ENCODE measurements around the gene GSK3A.

GSK3A gene

GRCh38 chr19:42239544-42240220, 2.7 kb downstream of the GSK3A start:
- DNase-seq = no peak
- H3K27ac ChIP-seq (ENCODE audit: insufficient read depth, low read length, poor library complexity, severe bottlenecking) = peak overlapping the region; percentile 32
- H3K9me3 ChIP-seq (ENCODE audit: control insufficient read depth, low read length) = no peaks in the 10 kb centered on the region
- no peaks in the 10 kb centered on the region for H3K27me3 ChIP-seq (replicated peaks; ENCODE audit: control insufficient read depth, insufficient read depth, low read length, poor library complexity, severe bottlenecking)
- peaks cover 21% of the 10 kb centered on the region for H3K4me1 ChIP-seq (ENCODE audit: control insufficient read depth, insufficient read depth, low read length, poor library complexity, severe bottlenecking)
- H3K36me3 ChIP-seq (ENCODE audit: control insufficient read depth, insufficient read depth, low read length) = peaks cover 29% of the 10 kb centered on the region
- no peak overlapping the region for H3K4me3 ChIP-seq (ENCODE audit: insufficient read depth, low read depth, low read length, poor library complexity, severe bottlenecking)

GRCh38 chr19:42235181-42235580, 7.2 kb downstream of the GSK3A start:
- Histone ChIP-seq H3K27me3 (replicated peaks; ENCODE audit: control insufficient read depth, insufficient read depth, low read length, poor library complexity, severe bottlenecking) (no peaks in the 10 kb centered on the region), H3K4me3 (ENCODE audit: insufficient read depth, low read depth, low read length, poor library complexity, severe bottlenecking) (no peak overlapping the region), H3K36me3 (ENCODE audit: control insufficient read depth, insufficient read depth, low read length) (peaks cover 70% of the 10 kb centered on the region), H3K4me1 (ENCODE audit: control insufficient read depth, insufficient read depth, low read length, poor library complexity, severe bottlenecking) (no peaks in the 10 kb centered on the region), H3K27ac (ENCODE audit: insufficient read depth, low read length, poor library complexity, severe bottlenecking) (no peak overlapping the region), H3K9me3 (ENCODE audit: control insufficient read depth, low read length) (no peaks in the 10 kb centered on the region)
- DNase-seq = no peak

GRCh38 chr19:42234364-42234763, 8.0 kb downstream of the GSK3A start:
- Histone ChIP-seq H3K4me1 (ENCODE audit: control insufficient read depth, insufficient read depth, low read length, poor library complexity, severe bottlenecking) (no peaks in the 10 kb centered on the region), H3K27ac (ENCODE audit: insufficient read depth, low read length, poor library complexity, severe bottlenecking) (no peak overlapping the region), H3K36me3 (ENCODE audit: control insufficient read depth, insufficient read depth, low read length) (peaks cover 76% of the 10 kb centered on the region), H3K27me3 (replicated peaks; ENCODE audit: control insufficient read depth, insufficient read depth, low read length, poor library complexity, severe bottlenecking) (no peaks in the 10 kb centered on the region), H3K4me3 (ENCODE audit: insufficient read depth, low read depth, low read length, poor library complexity, severe bottlenecking) (no peak overlapping the region), H3K9me3 (ENCODE audit: control insufficient read depth, low read length) (no peaks in the 10 kb centered on the region)
- no peak for DNase-seq

- DNase-seq = no peak
- Histone ChIP-seq H3K27ac (ENCODE audit: insufficient read depth, low read length, poor library complexity, severe bottlenecking) (no peak overlapping the region), H3K27me3 (replicated peaks; ENCODE audit: control insufficient read depth, insufficient read depth, low read length, poor library complexity, severe bottlenecking) (no peaks in the 10 kb centered on the region), H3K9me3 (ENCODE audit: control insufficient read depth, low read length) (no peaks in the 10 kb centered on the region), H3K4me3 (ENCODE audit: insufficient read depth, low read depth, low read length, poor library complexity, severe bottlenecking) (no peak overlapping the region), H3K4me1 (ENCODE audit: control insufficient read depth, insufficient read depth, low read length, poor library complexity, severe bottlenecking) (no peaks in the 10 kb centered on the region), H3K36me3 (ENCODE audit: control insufficient read depth, insufficient read depth, low read length) (peaks cover 70% of the 10 kb centered on the region)
These were observed 8.6 kb downstream of the GSK3A start for GRCh38 chr19:42233678-42234292.

DNA sequence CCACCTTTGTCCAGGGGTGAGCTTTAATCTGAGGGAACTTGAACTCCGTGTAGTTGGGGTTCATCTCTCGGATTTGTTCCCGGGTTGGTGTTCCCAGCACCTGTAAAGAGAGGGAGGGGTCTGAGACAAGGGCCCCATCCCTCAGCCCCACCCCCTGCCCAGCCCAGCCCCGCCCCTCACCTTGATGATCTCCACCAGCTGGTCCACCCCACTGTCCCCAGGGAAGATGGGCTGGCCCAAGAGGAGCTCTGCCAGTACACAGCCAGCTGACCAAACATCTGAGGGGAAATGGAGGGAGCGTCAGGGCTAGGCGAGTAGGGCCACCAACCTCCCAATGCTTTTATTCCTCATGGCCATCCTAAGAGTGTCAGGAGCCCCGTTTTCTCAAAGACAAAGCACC, 9.3 kb downstream of the GSK3A start:
- no peak for DNase-seq
- Histone ChIP-seq H3K27me3 (replicated peaks; ENCODE audit: control insufficient read depth, insufficient read depth, low read length, poor library complexity, severe bottlenecking) (no peaks in the 10 kb centered on the region), H3K27ac (ENCODE audit: insufficient read depth, low read length, poor library complexity, severe bottlenecking) (no peak overlapping the region), H3K4me1 (ENCODE audit: control insufficient read depth, insufficient read depth, low read length, poor library complexity, severe bottlenecking) (no peaks in the 10 kb centered on the region), H3K4me3 (ENCODE audit: insufficient read depth, low read depth, low read length, poor library complexity, severe bottlenecking) (no peak overlapping the region), H3K36me3 (ENCODE audit: control insufficient read depth, insufficient read depth, low read length) (peaks cover 70% of the 10 kb centered on the region), H3K9me3 (ENCODE audit: control insufficient read depth, low read length) (no peaks in the 10 kb centered on the region)

DNA sequence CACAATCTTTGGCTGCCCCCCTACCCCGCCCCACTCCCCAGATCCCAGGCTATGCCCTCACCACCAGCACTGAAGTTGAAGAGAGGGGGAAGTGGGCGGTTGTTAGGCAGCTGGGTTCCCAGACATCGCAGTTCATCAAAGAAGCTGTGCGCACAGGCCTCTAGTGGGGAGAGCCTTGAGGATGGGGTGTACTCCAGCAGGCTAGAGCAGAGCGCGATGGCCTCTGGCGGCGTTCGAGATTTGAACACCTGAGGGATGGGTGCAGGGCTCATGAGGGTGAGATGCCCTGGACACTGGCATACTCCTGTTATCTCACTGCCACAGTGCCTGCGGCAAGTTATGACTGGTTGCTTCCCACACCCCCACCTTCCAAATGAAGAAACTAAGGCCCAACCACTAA, 10.0 kb downstream of the GSK3A start:
- no peak for DNase-seq
- Histone ChIP-seq H3K4me1 (ENCODE audit: control insufficient read depth, insufficient read depth, low read length, poor library complexity, severe bottlenecking) (no peaks in the 10 kb centered on the region), H3K36me3 (ENCODE audit: control insufficient read depth, insufficient read depth, low read length) (peaks cover 70% of the 10 kb centered on the region), H3K9me3 (ENCODE audit: control insufficient read depth, low read length) (no peaks in the 10 kb centered on the region), H3K27ac (ENCODE audit: insufficient read depth, low read length, poor library complexity, severe bottlenecking) (no peak overlapping the region), H3K4me3 (ENCODE audit: insufficient read depth, low read depth, low read length, poor library complexity, severe bottlenecking) (no peak overlapping the region), H3K27me3 (replicated peaks; ENCODE audit: control insufficient read depth, insufficient read depth, low read length, poor library complexity, severe bottlenecking) (no peaks in the 10 kb centered on the region)

DNA sequence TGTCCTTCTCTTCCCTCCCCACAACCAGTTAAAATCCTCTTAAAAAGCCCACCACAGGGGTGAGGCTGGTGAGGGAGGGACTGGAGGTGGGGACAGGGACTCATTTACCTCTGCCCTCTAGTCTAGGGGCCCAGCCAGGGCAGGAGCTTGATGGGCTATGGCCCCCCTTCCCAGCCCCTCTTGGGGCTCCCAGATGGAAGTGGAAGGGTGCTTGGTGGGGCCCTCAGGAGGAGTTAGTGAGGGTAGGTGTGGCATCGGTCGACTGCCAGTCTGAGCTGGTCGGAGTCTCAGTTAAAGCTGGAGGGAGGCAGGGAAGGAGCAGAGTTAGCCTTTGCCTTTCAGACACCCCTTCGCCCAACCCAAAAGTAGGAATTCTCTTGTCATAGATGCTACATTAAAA, 11.8 kb downstream of the GSK3A start:
- Histone ChIP-seq H3K27me3 (replicated peaks; ENCODE audit: control insufficient read depth, insufficient read depth, low read length, poor library complexity, severe bottlenecking) (no peaks in the 10 kb centered on the region), H3K4me3 (ENCODE audit: insufficient read depth, low read depth, low read length, poor library complexity, severe bottlenecking) (no peak overlapping the region), H3K27ac (ENCODE audit: insufficient read depth, low read length, poor library complexity, severe bottlenecking) (no peak overlapping the region), H3K36me3 (ENCODE audit: control insufficient read depth, insufficient read depth, low read length) (peaks cover 73% of the 10 kb centered on the region), H3K4me1 (ENCODE audit: control insufficient read depth, insufficient read depth, low read length, poor library complexity, severe bottlenecking) (no peaks in the 10 kb centered on the region), H3K9me3 (ENCODE audit: control insufficient read depth, low read length) (no peaks in the 10 kb centered on the region)
- no peak for DNase-seq

DNA sequence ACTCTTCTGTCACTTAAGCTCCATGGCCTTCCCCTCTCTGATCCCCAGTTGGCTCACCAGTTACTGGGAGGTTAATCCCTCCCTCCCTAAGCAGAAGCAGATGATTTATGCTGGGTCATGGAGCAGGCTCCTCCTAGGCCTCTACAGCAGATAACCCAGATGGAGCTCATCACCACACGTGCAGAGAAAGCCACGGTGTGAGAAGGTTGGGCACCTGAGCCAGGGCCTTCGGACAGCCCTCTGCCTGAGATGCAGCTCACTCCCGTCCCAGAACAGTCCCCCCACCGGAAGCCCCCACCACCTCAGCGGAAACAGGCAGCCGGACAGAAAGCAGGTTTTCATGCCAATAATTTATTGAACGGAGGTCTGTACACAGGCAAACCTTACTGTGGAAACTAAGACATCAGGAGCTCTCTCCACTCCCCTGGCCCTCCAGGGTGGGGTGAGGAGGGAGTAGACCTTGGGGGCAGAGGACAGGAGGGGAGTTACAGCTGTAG, 12.5 kb downstream of the GSK3A start:
- no peak overlapping the region for H3K4me3 ChIP-seq (ENCODE audit: insufficient read depth, low read depth, low read length, poor library complexity, severe bottlenecking)
- H3K36me3 ChIP-seq (ENCODE audit: control insufficient read depth, insufficient read depth, low read length) = peaks cover 73% of the 10 kb centered on the region
- H3K4me1 ChIP-seq (ENCODE audit: control insufficient read depth, insufficient read depth, low read length, poor library complexity, severe bottlenecking) = no peaks in the 10 kb centered on the region
- no peak for DNase-seq
- H3K27me3 ChIP-seq (replicated peaks; ENCODE audit: control insufficient read depth, insufficient read depth, low read length, poor library complexity, severe bottlenecking) = no peaks in the 10 kb centered on the region
- H3K27ac ChIP-seq (ENCODE audit: insufficient read depth, low read length, poor library complexity, severe bottlenecking) = no peak overlapping the region
- no peaks in the 10 kb centered on the region for H3K9me3 ChIP-seq (ENCODE audit: control insufficient read depth, low read length)

- no peaks in the 10 kb centered on the region for H3K4me1 ChIP-seq (ENCODE audit: control insufficient read depth, insufficient read depth, low read length, poor library complexity, severe bottlenecking)
- H3K27ac ChIP-seq (ENCODE audit: insufficient read depth, low read length, poor library complexity, severe bottlenecking) = no peak overlapping the region
- H3K36me3 ChIP-seq (ENCODE audit: control insufficient read depth, insufficient read depth, low read length) = peaks cover 73% of the 10 kb centered on the region
- DNase-seq = no peak
- no peaks in the 10 kb centered on the region for H3K9me3 ChIP-seq (ENCODE audit: control insufficient read depth, low read length)
- no peak overlapping the region for H3K4me3 ChIP-seq (ENCODE audit: insufficient read depth, low read depth, low read length, poor library complexity, severe bottlenecking)
- H3K27me3 ChIP-seq (replicated peaks; ENCODE audit: control insufficient read depth, insufficient read depth, low read length, poor library complexity, severe bottlenecking) = no peaks in the 10 kb centered on the region
These were observed 13.0 kb downstream of the GSK3A start for GRCh38 chr19:42229301-42229854.

DNA sequence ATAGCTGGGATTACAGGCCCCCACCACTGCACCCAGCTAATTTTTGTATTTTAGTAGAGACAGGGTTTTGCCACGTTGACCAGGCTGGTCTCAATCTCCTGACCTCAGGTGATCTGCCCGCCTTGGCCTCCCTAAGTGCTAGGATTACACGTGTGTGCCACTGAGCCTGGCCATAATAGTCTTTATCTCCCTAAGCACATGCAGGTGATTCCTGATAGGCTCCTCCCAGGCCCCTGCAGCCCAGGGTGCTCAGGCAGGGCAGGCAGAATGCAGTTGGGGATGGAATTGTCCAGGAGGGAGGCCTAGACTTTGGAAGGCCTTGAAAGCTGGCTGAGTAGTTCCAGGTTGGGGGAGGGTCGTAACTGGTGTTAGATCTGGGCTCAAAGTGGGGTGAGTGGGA, 13.8 kb downstream of the GSK3A start:
- no peaks in the 10 kb centered on the region for H3K27me3 ChIP-seq (replicated peaks; ENCODE audit: control insufficient read depth, insufficient read depth, low read length, poor library complexity, severe bottlenecking)
- DNase-seq = no peak
- no peaks in the 10 kb centered on the region for H3K9me3 ChIP-seq (ENCODE audit: control insufficient read depth, low read length)
- peaks cover 68% of the 10 kb centered on the region for H3K36me3 ChIP-seq (ENCODE audit: control insufficient read depth, insufficient read depth, low read length)
- no peak overlapping the region for H3K4me3 ChIP-seq (ENCODE audit: insufficient read depth, low read depth, low read length, poor library complexity, severe bottlenecking)
- no peaks in the 10 kb centered on the region for H3K4me1 ChIP-seq (ENCODE audit: control insufficient read depth, insufficient read depth, low read length, poor library complexity, severe bottlenecking)
- H3K27ac ChIP-seq (ENCODE audit: insufficient read depth, low read length, poor library complexity, severe bottlenecking) = no peak overlapping the region

Measured in effector memory CD4-positive, alpha-beta T cell (primary cell).